ENCODE data around the gene TKTL1. TPM values are rescaled to one million over a fixed set of nuclear protein-coding genes. Genes with fewer than 3 reads are reported as not detected.
"Not testable (repeated sequence)": the region's sequence is repeated elsewhere in the genome, so short reads cannot be mapped to it uniquely, and the experiment has no call there.

The TKTL1 gene, protein sequence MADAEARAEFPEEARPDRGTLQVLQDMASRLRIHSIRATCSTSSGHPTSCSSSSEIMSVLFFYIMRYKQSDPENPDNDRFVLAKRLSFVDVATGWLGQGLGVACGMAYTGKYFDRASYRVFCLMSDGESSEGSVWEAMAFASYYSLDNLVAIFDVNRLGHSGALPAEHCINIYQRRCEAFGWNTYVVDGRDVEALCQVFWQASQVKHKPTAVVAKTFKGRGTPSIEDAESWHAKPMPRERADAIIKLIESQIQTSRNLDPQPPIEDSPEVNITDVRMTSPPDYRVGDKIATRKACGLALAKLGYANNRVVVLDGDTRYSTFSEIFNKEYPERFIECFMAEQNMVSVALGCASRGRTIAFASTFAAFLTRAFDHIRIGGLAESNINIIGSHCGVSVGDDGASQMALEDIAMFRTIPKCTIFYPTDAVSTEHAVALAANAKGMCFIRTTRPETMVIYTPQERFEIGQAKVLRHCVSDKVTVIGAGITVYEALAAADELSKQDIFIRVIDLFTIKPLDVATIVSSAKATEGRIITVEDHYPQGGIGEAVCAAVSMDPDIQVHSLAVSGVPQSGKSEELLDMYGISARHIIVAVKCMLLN
- 10 to 100 TPM; 17.1 to 42.8 (median 28.8) TPM for total RNA-seq
- total RNA-seq (2013) = 13.3 TPM

DNA sequence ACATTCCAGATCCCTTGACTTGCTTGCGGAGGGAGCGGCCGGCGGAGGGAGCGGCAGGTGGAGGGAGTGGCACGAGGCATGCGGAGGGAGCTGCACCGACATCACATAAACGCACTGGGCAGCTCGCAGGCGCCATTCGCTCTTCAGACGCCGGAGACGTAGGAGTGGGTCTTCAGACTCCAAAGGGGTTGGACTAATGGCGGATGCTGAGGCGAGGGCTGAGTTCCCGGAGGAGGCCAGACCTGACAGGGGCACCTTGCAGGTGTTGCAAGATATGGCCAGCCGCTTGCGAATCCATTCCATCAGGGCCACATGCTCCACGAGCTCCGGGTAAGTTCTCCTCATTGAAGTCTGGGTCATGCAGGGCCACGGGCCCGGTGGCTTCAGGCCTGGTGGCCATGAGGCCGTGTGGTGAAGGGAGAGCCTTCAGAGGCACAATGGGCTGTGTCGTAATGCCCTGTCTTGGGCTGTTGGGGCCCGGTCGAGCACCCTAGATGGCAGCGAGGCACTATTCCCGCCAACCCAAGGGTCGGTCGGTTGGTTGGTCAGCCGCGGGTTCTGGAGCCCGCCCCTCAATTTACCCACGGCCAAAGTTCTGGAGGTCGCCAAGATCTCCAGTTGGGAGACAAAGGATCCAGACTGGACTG, at the start of gene TKTL1:
TSS of gene TKTL1 (plus strand) at position 132 of the 647 bp plus-strand sequence. CDS start at position 197, 65 bp downstream.
- DNase-seq (no peak), ATAC-seq (no peak)
- H3K27me3 ChIP-seq (ENCODE audit: control insufficient read depth, insufficient read depth, low read length) = no peaks in the 10 kb centered on the region
- Mint-ChIP-seq H3K9me3 (no peaks in the 10 kb centered on the region), H3K27ac (no peak within 1 kb of the TSS), H3K36me3 (no peaks in the 10 kb centered on the region), H3K27me3 (ENCODE audit: low read depth in 2 of 2) (no peaks in the 10 kb centered on the region), H3K4me1 (no peaks in the 10 kb centered on the region), H3K4me3 (no peak within 1 kb of the TSS)
- WGBS (ENCODE audit: insufficient coverage) = 97% methylated on average over 36 of the region's 37 CpGs
- H3K27ac ChIP-seq (ENCODE audit: low read length) = no peak within 1 kb of the TSS
- TF ChIP-seq CTCF (IDR thresholded peaks at IDR 0.05) = no peak
- peaks cover 4% of the 10 kb centered on the region for H3K4me1 ChIP-seq (ENCODE audit: control insufficient read depth, insufficient read depth, low read length)
- no peaks in the 10 kb centered on the region for H3K9me3 ChIP-seq (ENCODE audit: control insufficient read depth, insufficient read depth, low read length)
- H3K4me3 ChIP-seq (ENCODE audit: low read length) = no peak within 1 kb of the TSS
- intact Hi-C loops (cut with micrococcal nuclease) = no loop called here
- no peaks in the 10 kb centered on the region for H3K36me3 ChIP-seq (ENCODE audit: control insufficient read depth, insufficient read depth, low read length)

GRCh38 chrX:154247377-154248045, 48.1 kb upstream of the TKTL1 start:
- peak overlapping the region in 1 of 2 donors; percentile 65 for H3K27ac Mint-ChIP-seq
- H3K27ac ChIP-seq (ENCODE audit: low read length); H3K4me1 Mint-ChIP-seq; H3K27me3 Mint-ChIP-seq (ENCODE audit: low read depth in 2 of 2); H3K9me3 ChIP-seq (ENCODE audit: control insufficient read depth, insufficient read depth, low read length); intact Hi-C loops (cut with micrococcal nuclease); H3K36me3 Mint-ChIP-seq; H3K4me3 ChIP-seq (ENCODE audit: low read length); DNase-seq; H3K36me3 ChIP-seq (ENCODE audit: control insufficient read depth, insufficient read depth, low read length); H3K9me3 Mint-ChIP-seq; H3K27me3 ChIP-seq (ENCODE audit: control insufficient read depth, insufficient read depth, low read length); H3K4me1 ChIP-seq (ENCODE audit: control insufficient read depth, insufficient read depth, low read length): not testable (repeated sequence)
- peak; percentile 85 to 94 (median 89) for ATAC-seq
- H3K4me3 Mint-ChIP-seq = peak overlapping the region; percentile 47
- no CpG with 5 or more reads among the region's 17 CpGs for WGBS (ENCODE audit: insufficient coverage)

DNA sequence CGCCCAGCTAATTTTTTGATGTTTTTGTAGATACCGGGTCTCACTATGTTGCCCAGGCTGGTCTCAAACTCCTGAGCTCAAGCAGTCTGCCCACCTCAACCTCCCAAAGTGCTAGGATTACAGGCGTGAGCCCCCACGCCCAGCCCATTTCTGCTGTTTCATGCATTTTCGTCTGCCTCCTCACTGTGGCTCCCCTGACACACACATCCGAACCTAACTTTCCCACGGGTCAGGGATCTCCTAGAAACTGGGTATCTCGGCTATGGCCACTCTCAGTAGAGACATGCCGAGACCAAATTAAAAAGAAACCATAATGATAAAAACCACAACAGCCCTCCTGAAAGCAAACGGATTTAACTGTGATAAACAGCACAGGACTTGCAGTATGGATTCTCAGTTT, 47.5 kb upstream of the TKTL1 start:
- peak; percentile 6 to 52 (median 9) for ATAC-seq
- H3K9me3 ChIP-seq (ENCODE audit: control insufficient read depth, insufficient read depth, low read length); H3K27me3 ChIP-seq (ENCODE audit: control insufficient read depth, insufficient read depth, low read length); intact Hi-C loops (cut with micrococcal nuclease); H3K36me3 ChIP-seq (ENCODE audit: control insufficient read depth, insufficient read depth, low read length); H3K4me3 Mint-ChIP-seq; H3K36me3 Mint-ChIP-seq; H3K4me1 Mint-ChIP-seq; DNase-seq; H3K27me3 Mint-ChIP-seq (ENCODE audit: low read depth in 2 of 2); H3K27ac ChIP-seq (ENCODE audit: low read length); H3K9me3 Mint-ChIP-seq; H3K4me1 ChIP-seq (ENCODE audit: control insufficient read depth, insufficient read depth, low read length); H3K4me3 ChIP-seq (ENCODE audit: low read length): not testable (repeated sequence)
- H3K27ac Mint-ChIP-seq = peak overlapping the region in 1 of 2 donors; percentile 65
- no CpG with 5 or more reads among the region's 10 CpGs for WGBS (ENCODE audit: insufficient coverage)

DNA sequence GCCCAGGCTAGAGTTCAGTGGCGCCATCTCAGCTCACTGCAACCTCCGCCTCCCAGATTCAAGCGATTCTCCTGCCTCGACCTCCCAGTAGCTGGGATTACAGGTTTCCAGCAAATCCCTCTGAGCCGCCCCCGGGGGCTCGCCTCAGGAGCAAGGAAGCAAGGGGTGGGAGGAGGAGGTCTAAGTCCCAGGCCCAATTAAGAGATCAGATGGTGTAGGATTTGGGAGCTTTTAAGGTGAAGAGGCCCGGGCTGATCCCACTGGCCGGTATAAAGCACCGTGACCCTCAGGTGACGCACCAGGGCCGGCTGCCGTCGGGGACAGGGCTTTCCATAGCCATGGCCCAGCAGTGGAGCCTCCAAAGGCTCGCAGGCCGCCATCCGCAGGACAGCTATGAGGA, 38.3 kb upstream of the TKTL1 start, which contains the start of gene OPN1MW3:
TSS of gene OPN1MW3 (plus strand) at position 301 of the 400 bp plus-strand sequence. CDS start at position 339, 38 bp downstream.
- ATAC-seq; H3K4me3 Mint-ChIP-seq; H3K4me3 ChIP-seq (ENCODE audit: low read length); H3K36me3 ChIP-seq (ENCODE audit: control insufficient read depth, insufficient read depth, low read length); H3K36me3 Mint-ChIP-seq; H3K27ac ChIP-seq (ENCODE audit: low read length); H3K9me3 Mint-ChIP-seq; H3K4me1 ChIP-seq (ENCODE audit: control insufficient read depth, insufficient read depth, low read length); H3K27ac Mint-ChIP-seq; H3K27me3 Mint-ChIP-seq (ENCODE audit: low read depth in 2 of 2); intact Hi-C loops (cut with micrococcal nuclease); H3K9me3 ChIP-seq (ENCODE audit: control insufficient read depth, insufficient read depth, low read length); H3K27me3 ChIP-seq (ENCODE audit: control insufficient read depth, insufficient read depth, low read length); DNase-seq; H3K4me1 Mint-ChIP-seq: not testable (repeated sequence)
- WGBS (ENCODE audit: insufficient coverage) = no CpG with 5 or more reads among the region's 17 CpGs

GRCh38 chrX:154258711-154259110, 36.9 kb upstream of the TKTL1 start:
- H3K36me3 ChIP-seq (ENCODE audit: control insufficient read depth, insufficient read depth, low read length); H3K27ac Mint-ChIP-seq; H3K4me3 Mint-ChIP-seq; H3K36me3 Mint-ChIP-seq; H3K27me3 Mint-ChIP-seq (ENCODE audit: low read depth in 2 of 2); intact Hi-C loops (cut with micrococcal nuclease); H3K27ac ChIP-seq (ENCODE audit: low read length); ATAC-seq; H3K4me3 ChIP-seq (ENCODE audit: low read length); H3K27me3 ChIP-seq (ENCODE audit: control insufficient read depth, insufficient read depth, low read length); H3K4me1 Mint-ChIP-seq; H3K9me3 ChIP-seq (ENCODE audit: control insufficient read depth, insufficient read depth, low read length); H3K9me3 Mint-ChIP-seq; H3K4me1 ChIP-seq (ENCODE audit: control insufficient read depth, insufficient read depth, low read length); DNase-seq: not testable (repeated sequence)
- no CpG with 5 or more reads among the region's 10 CpGs for WGBS (ENCODE audit: insufficient coverage)

DNA sequence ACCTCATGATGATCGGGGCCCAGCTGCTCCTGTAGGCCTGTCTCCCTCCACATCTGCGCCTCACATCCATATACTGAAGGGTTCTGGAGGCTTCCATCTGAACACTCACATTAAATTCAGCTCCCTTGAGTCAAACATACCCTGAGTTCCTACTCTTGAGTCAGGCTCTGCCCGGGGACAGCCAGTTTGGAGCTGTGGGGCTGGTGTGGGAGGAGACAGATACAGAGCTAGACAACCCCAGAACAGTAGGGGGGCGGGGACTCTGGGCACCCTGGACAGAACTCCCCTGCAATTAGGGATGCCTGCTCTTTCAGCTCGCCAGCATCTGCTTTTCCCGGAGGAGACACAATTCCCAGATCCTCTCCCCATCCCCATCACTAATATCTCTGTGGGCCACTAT, 32.5 kb upstream of the TKTL1 start:
- H3K36me3 Mint-ChIP-seq; H3K4me1 ChIP-seq (ENCODE audit: control insufficient read depth, insufficient read depth, low read length); H3K27me3 Mint-ChIP-seq (ENCODE audit: low read depth in 2 of 2); H3K4me3 ChIP-seq (ENCODE audit: low read length); H3K27ac ChIP-seq (ENCODE audit: low read length); H3K9me3 Mint-ChIP-seq; H3K27ac Mint-ChIP-seq; H3K9me3 ChIP-seq (ENCODE audit: control insufficient read depth, insufficient read depth, low read length); H3K27me3 ChIP-seq (ENCODE audit: control insufficient read depth, insufficient read depth, low read length); H3K4me3 Mint-ChIP-seq; H3K36me3 ChIP-seq (ENCODE audit: control insufficient read depth, insufficient read depth, low read length); H3K4me1 Mint-ChIP-seq; ATAC-seq; intact Hi-C loops (cut with micrococcal nuclease); DNase-seq: not testable (repeated sequence)
- no CpG with 5 or more reads among the region's 6 CpGs for WGBS (ENCODE audit: insufficient coverage)

Data from natural killer cell (primary cell).